Ovary (tissue), 3 donors: ENCODE measurements around the gene NCAPH2.

Source experiments
- CTCF ChIP-seq, 3 donors: fragments of 450-650 bp in 2 of 3; fragments of 200-600 bp in 1 of 3; IDR thresholded peaks; one replicate each; pipeline versions ENCODE4 v1.5.1 to v1.8.0; 2016 to 2022; ENCODE audit warnings: antibody characterized with exemption in 3 of 3, mild to moderate bottlenecking in 1 of 3
- POLR2A ChIP-seq: fragments of 450-650 bp; IDR thresholded peaks from one replicate; pipeline ENCODE4 v1.6.1; 2017; ENCODE audit warnings: antibody characterized with exemption, mild to moderate bottlenecking, moderate library complexity
- donor health status: DM: no; HTN: no; CAD: no.

DNA sequence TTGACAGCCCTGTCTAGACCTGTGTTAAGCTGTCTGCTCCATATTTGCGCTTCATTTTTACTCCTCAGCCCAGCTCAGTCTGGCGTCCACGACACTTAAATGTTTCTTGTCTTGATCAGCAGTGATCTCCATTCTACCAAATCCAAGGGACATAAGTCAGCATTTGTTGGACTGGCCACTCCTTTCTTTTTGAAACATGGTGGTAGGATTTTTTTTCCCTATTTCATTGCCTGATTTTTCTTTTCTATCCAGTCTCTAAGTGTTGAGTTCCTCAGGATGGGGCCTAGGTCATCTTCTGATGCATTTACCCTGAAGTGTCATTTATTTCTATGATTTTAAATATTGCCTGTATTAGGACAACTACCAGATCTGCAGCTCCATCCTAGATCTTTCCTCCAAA lies 873 bp downstream of the NCAPH2 start:
- TF ChIP-seq CTCF (IDR thresholded peaks at IDR 0.05): no peak
- no peak for TF ChIP-seq POLR2A
